Neuronal stem cell (in vitro differentiated cells): ENCODE data around the gene TMEM62.
A peak's percentile ranks its signal among the peaks of the same experiment; 100 is the strongest.

Experiments
- DNase-seq: peaks from one replicate; pipeline ENCODE4 v3.0.0-alpha.2; 2013; ENCODE audit warnings: low spot score
- H2AFZ ChIP-seq: one replicate; pipeline ENCODE4 v1.6.1; 2013; ENCODE audit warnings: mild to moderate bottlenecking, low read length, inconsistent platforms
- H2AK5ac ChIP-seq: 2 replicates; pipeline ENCODE4 v1.6.1; 2013; ENCODE audit warnings: low read depth, mild to moderate bottlenecking, inconsistent platforms, low read length, moderate library complexity, mixed read lengths
- H2BK120ac ChIP-seq: 2 replicates; pipeline ENCODE4 v1.6.1; 2013; ENCODE audit warnings: low read depth, mild to moderate bottlenecking, inconsistent platforms, low read length, moderate library complexity, mixed read lengths
- H2BK12ac ChIP-seq: one replicate; pipeline ENCODE4 v1.6.1; 2013; ENCODE audit warnings: low read length, inconsistent platforms
- H2BK15ac ChIP-seq: 2 replicates; pipeline ENCODE4 v1.6.1; 2013; ENCODE audit warnings: mild to moderate bottlenecking, low read length, inconsistent platforms, mixed read lengths
- H2BK5ac ChIP-seq: one replicate; pipeline ENCODE4 v1.6.1; 2013; ENCODE audit warnings: inconsistent platforms, mild to moderate bottlenecking, low read length, moderate library complexity
- H3K14ac ChIP-seq: one replicate; pipeline ENCODE4 v1.6.1; 2013; ENCODE audit warnings: low read length, inconsistent platforms
- H3K18ac ChIP-seq: 2 replicates; pipeline ENCODE4 v1.6.1; 2013; ENCODE audit warnings: low read length, inconsistent platforms
- H3K23ac ChIP-seq: 2 replicates; pipeline ENCODE4 v1.6.1; 2013; ENCODE audit warnings: low read depth, mild to moderate bottlenecking, mixed read lengths, low read length, inconsistent platforms; ENCODE audit not compliant: poor library complexity
- H3K27ac ChIP-seq: replicated peaks from 3 replicates; pipeline ENCODE4 v1.5.1; 2013; ENCODE audit warnings: low read length, inconsistent platforms
- H3K27me3 ChIP-seq, 3 experiments: 2 replicates each; pipeline ENCODE4 v1.6.1; 2013; ENCODE audit warnings: low read length in 3 of 3, mild to moderate bottlenecking in 2 of 3, inconsistent platforms in 1 of 3, low read depth in 1 of 3, mixed read lengths in 1 of 3, moderate library complexity in 1 of 3; ENCODE audit not compliant: control insufficient read depth in 3 of 3, insufficient read depth in 3 of 3
- H3K36me3 ChIP-seq, 2 donors: replicated peaks in 1 of 2; 2 replicates each; pipeline ENCODE4 v1.6.1; 2013; ENCODE audit warnings: low read length in 2 of 2; ENCODE audit not compliant: control insufficient read depth in 2 of 2, insufficient read depth in 2 of 2
- H3K4ac ChIP-seq: 2 replicates; pipeline ENCODE4 v1.6.1; 2013; ENCODE audit warnings: inconsistent platforms, mild to moderate bottlenecking, low read length, moderate library complexity
- H3K4me1 ChIP-seq, 2 donors: 1 replicate in 1 of 2; 2 replicates in 1 of 2; pipeline ENCODE4 v1.6.1; 2013; ENCODE audit warnings: low read length in 2 of 2, low read depth in 1 of 2; ENCODE audit not compliant: control insufficient read depth in 2 of 2, insufficient read depth in 1 of 2
- H3K4me2 ChIP-seq: one replicate; pipeline ENCODE4 v1.6.1; 2013; ENCODE audit warnings: mild to moderate bottlenecking, low read length, inconsistent platforms; ENCODE audit not compliant: insufficient read depth, poor library complexity, severe bottlenecking
- H3K4me3 ChIP-seq, 2 donors: 2 replicates each; pipeline ENCODE4 v1.5.1; 2013; ENCODE audit warnings: low read length in 2 of 2, mild to moderate bottlenecking in 2 of 2, inconsistent platforms in 1 of 2, moderate library complexity in 1 of 2
- H3K79me1 ChIP-seq: one replicate; pipeline ENCODE4 v1.6.1; 2013; ENCODE audit warnings: low read depth, mild to moderate bottlenecking, inconsistent platforms, low read length, moderate library complexity
- H3K9ac ChIP-seq: one replicate; pipeline ENCODE4 v1.6.1; 2013; ENCODE audit warnings: mild to moderate bottlenecking, low read depth, low read length, inconsistent platforms; ENCODE audit not compliant: poor library complexity
- H3K9me3 ChIP-seq, 2 donors: replicated peaks in 1 of 2; 2 replicates each; pipeline versions ENCODE3 to v1.6.1; 2013; ENCODE audit warnings: low read length in 2 of 2, mild to moderate bottlenecking in 2 of 2, inconsistent platforms in 1 of 2, low read depth in 1 of 2, mixed read lengths in 1 of 2, moderate library complexity in 1 of 2; ENCODE audit not compliant: control insufficient read depth in 2 of 2, insufficient read depth in 1 of 2
- H4K8ac ChIP-seq: one replicate; pipeline ENCODE4 v1.6.1; 2013; ENCODE audit warnings: low read depth, mild to moderate bottlenecking, inconsistent platforms, low read length, moderate library complexity
- H4K91ac ChIP-seq: one replicate; pipeline ENCODE4 v1.6.1; 2013; ENCODE audit warnings: low read length, low read depth, mild to moderate bottlenecking, inconsistent platforms; ENCODE audit not compliant: poor library complexity
- WGBS, 2 donors: extraction: QIAGEN DNeasy Blood & Tissue Kit; methylation state at CpG; one replicate each; pipeline ENCODE4 v1.1.7; 2013; ENCODE audit warnings: missing lambda C conversion rate in 2 of 2, mixed read lengths in 1 of 2; ENCODE audit not compliant: insufficient read length in 2 of 2, insufficient replicate concordance in 1 of 2; ENCODE audit errors: extremely low coverage in 2 of 2; 5-methylcytosine and 5-hydroxymethylcytosine counted together

Gene TMEM62

DNA sequence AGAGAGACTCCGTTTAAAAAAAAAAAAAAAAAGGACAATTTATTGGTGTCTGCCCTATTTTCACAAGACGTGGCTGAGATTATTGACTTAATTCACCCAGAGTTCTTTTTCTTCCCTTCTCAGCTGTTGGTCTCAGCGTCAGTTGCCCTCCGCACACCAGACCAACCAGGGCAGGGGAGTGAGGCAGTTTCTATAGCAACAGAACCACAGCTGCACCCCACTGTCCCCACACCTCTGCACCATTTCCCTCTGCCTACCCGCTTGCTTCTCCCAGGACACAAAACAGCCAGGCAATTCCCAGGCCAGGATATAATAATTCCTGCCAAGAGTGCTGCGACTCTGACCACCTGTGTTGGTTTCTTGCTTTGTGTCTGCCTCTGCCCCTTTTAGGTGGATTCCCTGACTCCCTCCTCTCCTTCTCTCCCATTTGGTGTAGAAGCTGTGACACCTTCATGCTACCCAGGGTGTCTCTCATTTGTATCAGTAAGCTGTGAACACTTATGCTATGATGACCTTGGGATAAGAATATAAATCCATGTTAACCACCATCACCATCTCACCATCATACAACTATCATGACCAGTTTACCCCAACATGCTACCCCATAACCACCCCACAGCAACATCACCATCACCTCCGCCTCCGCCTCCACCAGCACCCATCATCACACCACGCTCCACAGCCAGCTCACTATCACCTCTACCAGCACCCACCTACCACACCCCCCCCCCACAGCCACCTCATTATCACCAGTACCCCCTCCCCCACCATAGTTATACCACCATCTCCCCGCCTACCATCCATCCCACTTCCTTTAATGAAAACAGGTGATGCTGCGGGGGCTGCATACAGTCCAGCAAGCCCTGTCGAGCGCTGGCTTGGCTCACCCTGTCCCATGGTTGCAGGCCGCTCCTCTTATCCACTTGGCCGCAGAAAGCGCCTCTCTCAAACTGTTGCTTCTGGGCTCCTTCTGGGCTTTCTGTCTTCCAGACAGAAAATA lies 86.8 kb downstream of the TMEM62 start:
- Histone ChIP-seq H3K18ac (no peak overlapping the region), H3K36me3 (no peaks in the 10 kb centered on the region), H2AFZ (no peak overlapping the region), H3K27ac (no peak overlapping the region), H3K4ac (no peak overlapping the region), H2BK5ac (no peak overlapping the region), H3K79me1 (no peaks in the 10 kb centered on the region), H3K4me2 (no peak overlapping the region), H3K9me3 (no peaks in the 10 kb centered on the region), H4K91ac (no peak overlapping the region), H2BK12ac (no peak overlapping the region), H2AK5ac (no peak overlapping the region), H3K27me3 (peaks cover 0 to 12% (median 0%) of the 10 kb centered on the region in 3 experiments), H3K23ac (no peak overlapping the region), H2BK15ac (no peak overlapping the region), H4K8ac (no peak overlapping the region), H3K4me1 (peaks cover 3% of the 10 kb centered on the region in 2 donors), H3K4me3 (no peak overlapping the region), H3K14ac (no peak overlapping the region), H2BK120ac (no peak overlapping the region), H3K9ac (no peak overlapping the region)
- DNase-seq: no peak
- WGBS, 2 donors: 100% methylated on average over 1 of the region's 16 CpGs; no CpG with 5 or more reads in 1 of the 2 donors

DNA sequence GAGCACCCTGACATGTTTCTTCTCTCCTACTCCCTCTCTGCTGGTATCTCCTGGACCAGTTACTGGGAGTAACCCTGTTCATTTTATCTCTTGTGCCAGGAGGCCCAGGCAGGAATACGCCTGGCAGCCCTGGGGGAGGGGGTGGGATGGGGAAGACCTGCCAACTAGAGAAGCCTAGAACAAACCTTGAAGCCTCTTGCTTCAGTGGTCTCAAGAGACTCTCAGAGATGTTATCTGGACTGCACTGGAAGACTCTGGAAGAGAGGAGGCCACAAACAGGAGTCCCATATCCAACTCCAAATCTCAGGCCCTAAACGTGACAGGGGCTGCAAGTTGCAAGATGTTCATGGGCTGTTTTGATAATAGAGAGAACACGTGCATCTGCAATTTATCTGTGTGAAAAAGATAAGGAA lies 87.6 kb downstream of the TMEM62 start, which contains the start of gene EPB42:
Gene EPB42, minus strand, starts transcription at position 28 of the 413 bp plus-strand sequence. CDS start 193 bp downstream, outside the sequence.
- no CpG with 5 or more reads among the region's 3 CpGs for WGBS, 2 donors
- no peak within 1 kb of the TSS for H3K18ac ChIP-seq
- H3K27me3 ChIP-seq: peaks cover 0 to 12% (median 0%) of the 10 kb centered on the region in 3 experiments
- no peak within 1 kb of the TSS for H2AFZ ChIP-seq
- no peak for DNase-seq
- H2AK5ac ChIP-seq: no peak within 1 kb of the TSS
- no peak within 1 kb of the TSS for H3K4me3 ChIP-seq
- no peak within 1 kb of the TSS for H4K91ac ChIP-seq
- no peak within 1 kb of the TSS for H2BK12ac ChIP-seq
- H3K27ac ChIP-seq: no peak within 1 kb of the TSS
- H3K4me1 ChIP-seq: peaks cover 3% of the 10 kb centered on the region in 2 donors
- no peak within 1 kb of the TSS for H2BK15ac ChIP-seq
- H3K14ac ChIP-seq: no peak within 1 kb of the TSS
- no peak within 1 kb of the TSS for H2BK120ac ChIP-seq
- H3K79me1 ChIP-seq: no peaks in the 10 kb centered on the region
- no peaks in the 10 kb centered on the region for H3K36me3 ChIP-seq
- H4K8ac ChIP-seq: no peak within 1 kb of the TSS
- H3K4me2 ChIP-seq: no peak within 1 kb of the TSS
- no peak within 1 kb of the TSS for H3K9ac ChIP-seq
- H2BK5ac ChIP-seq: no peak within 1 kb of the TSS
- H3K9me3 ChIP-seq: no peaks in the 10 kb centered on the region
- H3K4ac ChIP-seq: no peak within 1 kb of the TSS
- no peak within 1 kb of the TSS for H3K23ac ChIP-seq

DNA sequence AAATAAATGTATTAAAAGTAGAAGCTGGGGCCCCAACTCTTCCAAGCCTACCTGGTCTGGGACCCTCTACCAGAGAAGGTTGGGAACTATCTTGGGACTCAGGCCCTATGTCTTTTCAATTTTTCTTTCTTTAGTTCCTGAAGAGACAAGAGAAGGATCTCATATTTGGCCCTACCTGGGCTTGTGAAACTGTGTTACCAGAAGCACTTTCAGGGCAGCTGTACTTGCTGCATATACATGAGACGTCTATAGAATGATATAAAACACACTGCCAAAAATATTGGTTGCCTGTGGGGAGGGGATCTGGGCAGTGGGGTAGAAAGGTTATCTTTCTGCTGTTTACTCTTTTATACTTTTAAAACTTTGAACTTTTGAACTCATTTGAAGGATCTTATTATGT lies 88.0 kb downstream of the TMEM62 start:
- H3K23ac ChIP-seq: no peak overlapping the region
- no peak overlapping the region for H3K18ac ChIP-seq
- H3K36me3 ChIP-seq: no peaks in the 10 kb centered on the region
- no peak overlapping the region for H3K4ac ChIP-seq
- H3K4me1 ChIP-seq: peaks cover 3% of the 10 kb centered on the region in 2 donors
- H2BK120ac ChIP-seq: no peak overlapping the region
- H2BK12ac ChIP-seq: no peak overlapping the region
- no peak overlapping the region for H2AK5ac ChIP-seq
- H3K4me2 ChIP-seq: no peak overlapping the region
- H4K91ac ChIP-seq: no peak overlapping the region
- H3K27me3 ChIP-seq: peaks cover 0 to 12% (median 0%) of the 10 kb centered on the region in 3 experiments
- no peak overlapping the region for H3K27ac ChIP-seq
- no peak overlapping the region for H3K9ac ChIP-seq
- H3K14ac ChIP-seq: no peak overlapping the region
- no peaks in the 10 kb centered on the region for H3K9me3 ChIP-seq
- no peak overlapping the region for H2AFZ ChIP-seq
- DNase-seq: no peak
- H2BK15ac ChIP-seq: no peak overlapping the region
- H4K8ac ChIP-seq: no peak overlapping the region
- no peak overlapping the region for H3K4me3 ChIP-seq
- no peak overlapping the region for H2BK5ac ChIP-seq
- H3K79me1 ChIP-seq: no peaks in the 10 kb centered on the region
- no CpG with 5 or more reads among the region's 1 CpG for WGBS, 2 donors

GRCh38 chr15:43225201-43225949 lies 92.0 kb downstream of the TMEM62 start:
- H3K79me1 ChIP-seq: no peaks in the 10 kb centered on the region

More at GRCh38 chr15:43225201-43225949, 92.0 kb downstream of the TMEM62 start:
- WGBS, 2 donors: no CpG with 5 or more reads among the region's 16 CpGs
- Histone ChIP-seq H3K27me3 (peaks cover 0 to 17% (median 0%) of the 10 kb centered on the region in 3 experiments), H4K8ac (no peak overlapping the region), H2BK12ac (no peak overlapping the region), H3K23ac (no peak overlapping the region), H2AFZ (peak overlapping the region; percentile 0), H4K91ac (no peak overlapping the region), H3K4ac (no peak overlapping the region), H2BK15ac (no peak overlapping the region), H3K4me3 (no peak overlapping the region), H3K9me3 (no peaks in the 10 kb centered on the region), H3K9ac (no peak overlapping the region), H3K27ac (no peak overlapping the region), H2BK120ac (no peak overlapping the region), H3K4me1 (no peaks in the 10 kb centered on the region), H2BK5ac (no peak overlapping the region), H3K4me2 (no peak overlapping the region), H3K18ac (no peak overlapping the region), H3K14ac (no peak overlapping the region), H2AK5ac (no peak overlapping the region), H3K36me3 (no peaks in the 10 kb centered on the region)
- peak; percentile 37 for DNase-seq
